Liver (tissue), 9 donors: ENCODE measurements around the gene COA8. TPM values are rescaled to one million over a fixed set of nuclear protein-coding genes. Genes with fewer than 3 reads are reported as not detected.

Source experiments
- DNase-seq: peaks from one replicate; pipeline ENCODE4 v3.0.0-alpha.2; 2017; ENCODE audit warnings: low spot score
- H3K27ac ChIP-seq, 2 donors: one replicate each; pipeline ENCODE4 v1.7.0; 2013; ENCODE audit warnings: inconsistent platforms in 2 of 2, low read length in 2 of 2, control low read depth in 1 of 2, low read depth in 1 of 2, mild to moderate bottlenecking in 1 of 2
- H3K27me3 ChIP-seq, 4 donors: one replicate each; pipeline versions ENCODE4 v1.6.1 to v1.7.0; 2013; ENCODE audit warnings: low read length in 3 of 4, inconsistent platforms in 1 of 4, mild to moderate bottlenecking in 1 of 4, moderate library complexity in 1 of 4; ENCODE audit not compliant: control insufficient read depth in 4 of 4, insufficient read depth in 4 of 4
- H3K36me3 ChIP-seq, 4 donors: one replicate each; pipeline versions ENCODE4 v1.6.1 to v1.7.0; 2013; ENCODE audit warnings: low read length in 3 of 4, mild to moderate bottlenecking in 3 of 4, low read depth in 1 of 4, moderate library complexity in 1 of 4; ENCODE audit not compliant: control insufficient read depth in 4 of 4, insufficient read depth in 3 of 4
- H3K4me1 ChIP-seq, 4 donors: one replicate each; pipeline versions ENCODE4 v1.6.1 to v1.7.0; 2013; ENCODE audit warnings: low read length in 3 of 4, mild to moderate bottlenecking in 3 of 4, moderate library complexity in 1 of 4; ENCODE audit not compliant: control insufficient read depth in 4 of 4, insufficient read depth in 4 of 4
- H3K4me3 ChIP-seq, 3 donors: one replicate each; pipeline versions ENCODE4 v1.6.1 to v1.7.0; 2013; ENCODE audit warnings: low read length in 3 of 3, control low read depth in 1 of 3, low read depth in 1 of 3, mild to moderate bottlenecking in 1 of 3
- H3K9ac ChIP-seq, 2 donors: one replicate each; pipeline ENCODE4 v1.7.0; 2013; ENCODE audit warnings: low read length in 2 of 2, mild to moderate bottlenecking in 2 of 2, moderate library complexity in 2 of 2, control low read depth in 1 of 2, low read depth in 1 of 2
- H3K9me3 ChIP-seq, 4 donors: one replicate each; pipeline versions ENCODE4 v1.6.1 to v1.7.0; 2013; ENCODE audit warnings: low read length in 3 of 4; ENCODE audit not compliant: control insufficient read depth in 4 of 4
- ATF3 ChIP-seq: IDR thresholded peaks from 2 replicates; pipeline ENCODE4 v1.6.1; 2016; ENCODE audit warnings: antibody characterized with exemption
- EGR1 ChIP-seq, 2 donors: IDR thresholded peaks; 2 replicates each; pipeline ENCODE4 v1.6.1; 2016 to 2018; ENCODE audit warnings: antibody characterized with exemption in 2 of 2, low read depth in 2 of 2
- FOXA1 ChIP-seq: IDR thresholded peaks from 2 replicates; pipeline ENCODE4 v1.6.1; 2016; ENCODE audit warnings: antibody characterized with exemption
- FOXA2 ChIP-seq: IDR thresholded peaks from 2 replicates; pipeline ENCODE4 v1.6.1; 2016; ENCODE audit warnings: antibody characterized with exemption
- GABPA ChIP-seq, 2 donors: IDR thresholded peaks in 1 of 2; conservative IDR thresholded peaks in 1 of 2; 2 replicates each; pipeline ENCODE4 v1.6.1; 2016; ENCODE audit warnings: antibody characterized with exemption in 2 of 2, mild to moderate bottlenecking in 1 of 2, moderate library complexity in 1 of 2
- HNF4A ChIP-seq, 2 donors: conservative IDR thresholded peaks; 2 replicates each; pipeline ENCODE4 v1.6.1; 2016; ENCODE audit warnings: antibody characterized with exemption in 2 of 2, mild to moderate bottlenecking in 2 of 2
- HNF4G ChIP-seq: IDR thresholded peaks from 2 replicates; pipeline ENCODE4 v1.6.1; 2016; ENCODE audit warnings: antibody characterized with exemption
- JUND ChIP-seq, 2 donors: IDR thresholded peaks; 2 replicates each; pipeline ENCODE4 v1.6.1; 2016; ENCODE audit warnings: antibody characterized with exemption in 2 of 2
- NR2F2 ChIP-seq: IDR thresholded peaks from 2 replicates; pipeline ENCODE4 v1.6.1; 2016; ENCODE audit warnings: antibody characterized with exemption
- RAD21 ChIP-seq, 2 donors: IDR thresholded peaks; 2 replicates each; pipeline ENCODE4 v1.6.1; 2016; ENCODE audit warnings: antibody characterized with exemption in 2 of 2, mild to moderate bottlenecking in 2 of 2
- RXRA ChIP-seq, 2 donors: IDR thresholded peaks; 2 replicates each; pipeline ENCODE4 v1.6.1; 2017 to 2018; ENCODE audit warnings: antibody characterized with exemption in 2 of 2, mild to moderate bottlenecking in 1 of 2
- SP1 ChIP-seq: IDR thresholded peaks from 2 replicates; pipeline ENCODE4 v1.6.1; 2018; ENCODE audit warnings: antibody characterized with exemption, mild to moderate bottlenecking
- TAF1 ChIP-seq: conservative IDR thresholded peaks from 2 replicates; pipeline ENCODE4 v1.6.1; 2016; ENCODE audit warnings: antibody characterized with exemption, mild to moderate bottlenecking
- YY1 ChIP-seq: IDR thresholded peaks from 2 replicates; pipeline ENCODE4 v1.6.1; 2016; ENCODE audit warnings: antibody characterized with exemption, mild to moderate bottlenecking
- ZBTB33 ChIP-seq: IDR thresholded peaks from 2 replicates; pipeline ENCODE4 v1.6.1; 2016; ENCODE audit warnings: antibody characterized with exemption
- WGBS: extraction: QIAGEN DNeasy Blood & Tissue Kit; methylation state at CpG from one replicate; pipeline ENCODE4 v1.1.7; 2013; 5-methylcytosine and 5-hydroxymethylcytosine counted together
- polyA plus RNA-seq, 2 donors: library from polyadenylated mRNA; stranded (reverse) in 1 of 2; unstranded in 1 of 2; fragments of 200-250 nt in 1 of 2; fragments of >200 nt in 1 of 2; fragmentation: Nextera tagmentation in 1 of 2; extraction: Ambion mirVana in 1 of 2; gene quantifications; one replicate each; pipeline versions ENCODE4 v1.2.1 to v1.2.3, GENCODE V29; 2013 to 2015
- total RNA-seq, 2 donors: library from RNA; depleted of rRNA; stranded (reverse); fragments of >200 nt; gene quantifications; one replicate each; pipeline ENCODE4 v1.2.3, GENCODE V29; 2014
- TF ChIP-seq, protein P1 (sequence below): IDR thresholded peaks from 2 replicates; pipeline ENCODE4 v1.6.1; 2016; ENCODE audit warnings: antibody characterized with exemption, mild to moderate bottlenecking
- TF ChIP-seq, protein P2 (sequence below): IDR thresholded peaks from 2 replicates; pipeline ENCODE4 v1.6.1; 2016; ENCODE audit warnings: antibody characterized with exemption
- TF ChIP-seq, protein P3 (sequence below): fragments of 150-350 bp; IDR thresholded peaks from 2 replicates; pipeline ENCODE4 v1.5.1; 2017; ENCODE audit warnings: improper control_type of control experiment, low read depth, low read length; ENCODE audit not compliant: missing input control
- donor health status: healthy.
- donor health status: healthy.
- donor health status: healthy.
- donor health status: healthy.
- donor health status: healthy.

The COA8 gene
- total and polyA plus RNA-seq, 4 donors, result 8.3 to 35.5 (median 17.0) TPM

DNA sequence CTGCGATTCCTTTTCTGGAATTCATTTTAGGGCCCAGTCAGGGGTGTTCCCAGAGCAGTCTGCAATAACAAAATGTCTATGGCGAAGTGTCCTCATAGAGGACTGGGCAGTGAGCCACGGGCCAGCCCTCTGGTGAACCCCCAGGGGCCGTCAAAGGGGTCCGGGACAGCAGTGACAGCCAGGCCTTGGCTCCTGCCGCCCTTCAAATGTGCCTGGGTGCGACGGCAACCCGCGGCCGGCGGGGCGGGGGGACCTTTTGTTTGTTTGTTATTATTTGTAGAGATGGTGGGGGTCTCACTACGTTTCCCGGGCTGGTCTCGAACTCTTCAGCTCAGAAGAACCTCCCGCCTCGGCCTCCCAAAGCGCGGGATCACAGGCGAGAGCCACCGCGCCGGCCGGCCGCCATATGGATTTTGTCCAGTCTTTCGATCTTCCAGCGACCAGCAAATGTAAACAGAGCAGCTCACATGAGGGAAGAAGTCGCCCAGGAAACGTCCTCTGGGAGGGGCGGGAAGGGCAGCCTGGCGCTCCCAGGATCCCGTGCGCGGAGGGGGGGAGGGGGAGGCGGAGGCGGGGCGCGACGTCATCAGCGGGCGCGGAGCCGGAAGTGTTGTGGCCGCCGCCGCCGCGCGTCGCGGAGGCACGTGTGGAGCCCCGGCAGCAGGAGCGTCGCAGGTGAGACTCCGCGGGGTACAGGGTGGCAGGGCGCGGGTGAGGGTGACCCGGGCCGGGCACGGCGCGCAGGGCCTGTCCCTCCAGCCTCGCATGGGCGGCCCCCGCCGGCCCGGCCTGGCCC, 34.0 kb upstream of the COA8 start, which contains the start of gene TRMT61A:
TRMT61A (plus strand) TSS at position 610 of the 796 bp plus-strand sequence. CDS start 783 bp downstream, outside the sequence.
- H3K4me1 ChIP-seq, result peaks cover 15 to 64% (median 38%) of the 10 kb centered on the region in 4 donors
- peak within 1 kb of the TSS; percentile 75 to 84 for H3K27ac ChIP-seq

More for the DNA sequence above, 34.0 kb upstream of the COA8 start, which contains the start of gene TRMT61A:
- Histone ChIP-seq H3K27me3 (no peaks in the 10 kb centered on the region), H3K36me3 (peaks cover 0 to 7% (median 3%) of the 10 kb centered on the region in 4 donors), H3K9ac (peak within 1 kb of the TSS; percentile 62 to 81), H3K4me3 (peak within 1 kb of the TSS; percentile 77 to 97 (median 89)), H3K9me3 (no peaks in the 10 kb centered on the region)
- 2% methylated on average over 69 of the region's 70 CpGs for WGBS
- no peak for TF ChIP-seq ZBTB33
- no peak for TF ChIP-seq RAD21 (IDR thresholded peaks at IDR 0.05)
- no peak for TF ChIP-seq EGR1 (IDR thresholded peaks at IDR 0.05; ENCODE audit: low read depth in 2 of 2)
- TF ChIP-seq, protein P1, sequence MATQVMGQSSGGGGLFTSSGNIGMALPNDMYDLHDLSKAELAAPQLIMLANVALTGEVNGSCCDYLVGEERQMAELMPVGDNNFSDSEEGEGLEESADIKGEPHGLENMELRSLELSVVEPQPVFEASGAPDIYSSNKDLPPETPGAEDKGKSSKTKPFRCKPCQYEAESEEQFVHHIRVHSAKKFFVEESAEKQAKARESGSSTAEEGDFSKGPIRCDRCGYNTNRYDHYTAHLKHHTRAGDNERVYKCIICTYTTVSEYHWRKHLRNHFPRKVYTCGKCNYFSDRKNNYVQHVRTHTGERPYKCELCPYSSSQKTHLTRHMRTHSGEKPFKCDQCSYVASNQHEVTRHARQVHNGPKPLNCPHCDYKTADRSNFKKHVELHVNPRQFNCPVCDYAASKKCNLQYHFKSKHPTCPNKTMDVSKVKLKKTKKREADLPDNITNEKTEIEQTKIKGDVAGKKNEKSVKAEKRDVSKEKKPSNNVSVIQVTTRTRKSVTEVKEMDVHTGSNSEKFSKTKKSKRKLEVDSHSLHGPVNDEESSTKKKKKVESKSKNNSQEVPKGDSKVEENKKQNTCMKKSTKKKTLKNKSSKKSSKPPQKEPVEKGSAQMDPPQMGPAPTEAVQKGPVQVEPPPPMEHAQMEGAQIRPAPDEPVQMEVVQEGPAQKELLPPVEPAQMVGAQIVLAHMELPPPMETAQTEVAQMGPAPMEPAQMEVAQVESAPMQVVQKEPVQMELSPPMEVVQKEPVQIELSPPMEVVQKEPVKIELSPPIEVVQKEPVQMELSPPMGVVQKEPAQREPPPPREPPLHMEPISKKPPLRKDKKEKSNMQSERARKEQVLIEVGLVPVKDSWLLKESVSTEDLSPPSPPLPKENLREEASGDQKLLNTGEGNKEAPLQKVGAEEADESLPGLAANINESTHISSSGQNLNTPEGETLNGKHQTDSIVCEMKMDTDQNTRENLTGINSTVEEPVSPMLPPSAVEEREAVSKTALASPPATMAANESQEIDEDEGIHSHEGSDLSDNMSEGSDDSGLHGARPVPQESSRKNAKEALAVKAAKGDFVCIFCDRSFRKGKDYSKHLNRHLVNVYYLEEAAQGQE, result peak; percentile 73
- TF ChIP-seq HNF4G, result no peak
- peak; percentile 89 for TF ChIP-seq FOXA2
- peak; percentile 38 for TF ChIP-seq NR2F2
- peak; percentile 45 for TF ChIP-seq SP1
- TF ChIP-seq FOXA1, result peak; percentile 97
- TF ChIP-seq, protein P2, sequence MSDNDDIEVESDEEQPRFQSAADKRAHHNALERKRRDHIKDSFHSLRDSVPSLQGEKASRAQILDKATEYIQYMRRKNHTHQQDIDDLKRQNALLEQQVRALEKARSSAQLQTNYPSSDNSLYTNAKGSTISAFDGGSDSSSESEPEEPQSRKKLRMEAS, result no peak
- no peak for TF ChIP-seq JUND (IDR thresholded peaks at IDR 0.05)
- no peak for TF ChIP-seq ATF3
- TF ChIP-seq YY1, result peak; percentile 89
- peak in 1 of 2 donors; percentile 68 for TF ChIP-seq GABPA (IDR thresholded peaks at IDR 0.05 in 1 of 2, conservative IDR thresholded peaks at IDR 0.05 in 1 of 2)
- peak in 1 of 2 donors; percentile 21 for TF ChIP-seq RXRA (IDR thresholded peaks at IDR 0.05)
- TF ChIP-seq, protein P3, sequence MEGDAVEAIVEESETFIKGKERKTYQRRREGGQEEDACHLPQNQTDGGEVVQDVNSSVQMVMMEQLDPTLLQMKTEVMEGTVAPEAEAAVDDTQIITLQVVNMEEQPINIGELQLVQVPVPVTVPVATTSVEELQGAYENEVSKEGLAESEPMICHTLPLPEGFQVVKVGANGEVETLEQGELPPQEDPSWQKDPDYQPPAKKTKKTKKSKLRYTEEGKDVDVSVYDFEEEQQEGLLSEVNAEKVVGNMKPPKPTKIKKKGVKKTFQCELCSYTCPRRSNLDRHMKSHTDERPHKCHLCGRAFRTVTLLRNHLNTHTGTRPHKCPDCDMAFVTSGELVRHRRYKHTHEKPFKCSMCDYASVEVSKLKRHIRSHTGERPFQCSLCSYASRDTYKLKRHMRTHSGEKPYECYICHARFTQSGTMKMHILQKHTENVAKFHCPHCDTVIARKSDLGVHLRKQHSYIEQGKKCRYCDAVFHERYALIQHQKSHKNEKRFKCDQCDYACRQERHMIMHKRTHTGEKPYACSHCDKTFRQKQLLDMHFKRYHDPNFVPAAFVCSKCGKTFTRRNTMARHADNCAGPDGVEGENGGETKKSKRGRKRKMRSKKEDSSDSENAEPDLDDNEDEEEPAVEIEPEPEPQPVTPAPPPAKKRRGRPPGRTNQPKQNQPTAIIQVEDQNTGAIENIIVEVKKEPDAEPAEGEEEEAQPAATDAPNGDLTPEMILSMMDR, result no peak
- TF ChIP-seq HNF4A (conservative IDR thresholded peaks at IDR 0.05), result peak; percentile 22 to 36
- TF ChIP-seq TAF1, result no peak
- peak; percentile 97 for DNase-seq
